Testis (tissue), 3 donors: Measurements from ENCODE around the gene EVPL. TPM values are rescaled to one million over a fixed set of nuclear protein-coding genes. Genes with fewer than 3 reads are reported as not detected.
"Not testable (repeated sequence)": the region's sequence is repeated elsewhere in the genome, so short reads cannot be mapped to it uniquely, and the experiment has no call there.

ENCODE experiments used
- DNase-seq: peaks from one replicate; pipeline ENCODE4 v3.0.0-alpha.2; 2019
- H3K27ac ChIP-seq, 2 donors: fragments of 200-600 bp; sonication (generic); one replicate each; pipeline ENCODE4 v1.5.1; 2019
- H3K27me3 ChIP-seq: fragments of 200-600 bp; sonication (generic); one replicate; pipeline ENCODE4 v1.5.1; 2019
- H3K36me3 ChIP-seq: fragments of 200-600 bp; sonication (generic); one replicate; pipeline ENCODE4 v1.5.1; 2017; ENCODE audit warnings: low read depth; ENCODE audit errors: missing control alignments
- H3K4me1 ChIP-seq: fragments of 200-600 bp; sonication (generic); one replicate; pipeline ENCODE4 v1.5.1; 2019
- H3K4me3 ChIP-seq, 2 donors: fragments of 200-600 bp; sonication (generic); one replicate each; pipeline ENCODE4 v1.5.1; 2017 to 2019
- H3K9me3 ChIP-seq: fragments of 200-600 bp; sonication (generic); one replicate; pipeline ENCODE4 v1.5.1; 2017
- CTCF ChIP-seq, 3 experiments: fragments of 450-650 bp in 2 of 3; fragments of 200-600 bp in 1 of 3; sonication (generic) in 1 of 3; IDR thresholded peaks; one replicate each; pipeline ENCODE4 v1.5.1; 2016 to 2019; ENCODE audit warnings: antibody characterized with exemption in 3 of 3, mild to moderate bottlenecking in 2 of 3, moderate library complexity in 1 of 3
- POLR2A ChIP-seq: fragments of 450-650 bp; IDR thresholded peaks from one replicate; pipeline ENCODE4 v1.6.1; 2017; ENCODE audit warnings: antibody characterized with exemption, mild to moderate bottlenecking, moderate library complexity
- WGBS, 2 donors: methylation state at CpG; one replicate each; pipeline ENCODE4 v1.1.5; 2018; 5-methylcytosine and 5-hydroxymethylcytosine counted together
- intact Hi-C: fragments of 100-400 bp; cut with DNase I; formaldehyde crosslinking; loops from one replicate; pipeline ENCODE4 v1.15.1; 2023; ENCODE audit warnings: low total_unique reads
- polyA plus RNA-seq: library from polyadenylated mRNA; stranded (reverse); fragments of 350-450 nt; fragmentation: Illumina TruSeq; extraction: RNeasy Lipid Tissue Mini Kit (QIAGEN cat#74804); gene quantifications from one replicate; pipeline ENCODE4 v1.2.3, GENCODE V29; 2014; ENCODE audit warnings: low read depth, low replicate concordance; ENCODE audit not compliant: insufficient read depth
- total RNA-seq, 2 donors: library from RNA; depleted of rRNA; stranded (reverse); fragments of >200 nt; gene quantifications; one replicate each; pipeline ENCODE4 v1.2.3, GENCODE V29; 2016

Gene EVPL
- total and polyA plus RNA-seq, 3 donors from 2014 or later = 1.2 to 3.5 (median 2.7) TPM

GRCh38 chr17:76048025-76048605 lies 21.0 kb upstream of the EVPL start:
- Histone ChIP-seq H3K9me3 (no peaks in the 10 kb centered on the region), H3K27ac (no peak overlapping the region), H3K4me1 (no peaks in the 10 kb centered on the region), H3K27me3 (no peaks in the 10 kb centered on the region), H3K36me3 (no peaks in the 10 kb centered on the region), H3K4me3 (no peak overlapping the region)
- TF ChIP-seq CTCF (IDR thresholded peaks at IDR 0.05) = no peak
- no peak for TF ChIP-seq POLR2A
- WGBS, 2 donors = 82 to 84% methylated on average over 9 of the region's 9 CpGs
- no peak for DNase-seq
- intact Hi-C loops = no loop called here

GRCh38 chr17:76046064-76046463 lies 19.0 kb upstream of the EVPL start:
- Histone ChIP-seq H3K4me1 (no peaks in the 10 kb centered on the region), H3K27me3 (no peaks in the 10 kb centered on the region), H3K9me3 (no peaks in the 10 kb centered on the region), H3K4me3 (no peak overlapping the region), H3K36me3 (no peaks in the 10 kb centered on the region), H3K27ac (no peak overlapping the region)
- TF ChIP-seq CTCF (IDR thresholded peaks at IDR 0.05) = no peak
- TF ChIP-seq POLR2A = no peak
- intact Hi-C loops = no loop called here
- WGBS, 2 donors = 90 to 95% methylated on average over 7 to 8 of the region's 8 CpGs
- no peak for DNase-seq

GRCh38 chr17:76044475-76045007 lies 17.4 kb upstream of the EVPL start:
- intact Hi-C loops, H3K36me3 ChIP-seq, H3K9me3 ChIP-seq, H3K4me3 ChIP-seq, H3K27me3 ChIP-seq, H3K27ac ChIP-seq, H3K4me1 ChIP-seq, DNase-seq: not testable (repeated sequence)
- WGBS, 2 donors = 77 to 80% methylated on average over 11 of the region's 11 CpGs

- H3K4me1 ChIP-seq, DNase-seq, H3K27ac ChIP-seq, H3K27me3 ChIP-seq, intact Hi-C loops, H3K9me3 ChIP-seq, H3K36me3 ChIP-seq, H3K4me3 ChIP-seq: not testable (repeated sequence)
- WGBS, 2 donors = 96 to 100% methylated on average over 3 of the region's 3 CpGs
Observed at GRCh38 chr17:76042868-76043267, 15.8 kb upstream of the EVPL start.

GRCh38 chr17:76040376-76040775 lies 13.3 kb upstream of the EVPL start:
- Histone ChIP-seq H3K27me3 (no peaks in the 10 kb centered on the region), H3K4me3 (no peak overlapping the region), H3K27ac (no peak overlapping the region), H3K36me3 (no peaks in the 10 kb centered on the region), H3K9me3 (no peaks in the 10 kb centered on the region), H3K4me1 (peaks cover 7% of the 10 kb centered on the region)
- intact Hi-C loops = no loop called here
- TF ChIP-seq CTCF (IDR thresholded peaks at IDR 0.05) = no peak
- no peak for TF ChIP-seq POLR2A
- WGBS, 2 donors = 82 to 83% methylated on average over 6 of the region's 6 CpGs
- no peak for DNase-seq

- Histone ChIP-seq H3K36me3 (no peaks in the 10 kb centered on the region), H3K27ac (no peak overlapping the region), H3K27me3 (no peaks in the 10 kb centered on the region), H3K4me1 (peaks cover 11% of the 10 kb centered on the region), H3K9me3 (no peaks in the 10 kb centered on the region), H3K4me3 (no peak overlapping the region)
- 73 to 86% methylated on average over 6 of the region's 6 CpGs for WGBS, 2 donors
- TF ChIP-seq POLR2A (no peak), CTCF (IDR thresholded peaks at IDR 0.05) (no peak)
- no peak for DNase-seq
- intact Hi-C loops = no loop called here
Observed at GRCh38 chr17:76039121-76039520, 12.0 kb upstream of the EVPL start.
